H1 (cell line): ENCODE results near the gene GRID2. TPM values are rescaled to one million over a fixed set of nuclear protein-coding genes. Genes with fewer than 3 reads are reported as not detected.

Experiments used
- EZH2 ChIP-seq: fragments of 200-600 bp; sonication (generic); IDR thresholded peaks from 2 replicates; pipeline ENCODE4 v1.7.1; 2012; ENCODE audit warnings: low read depth, mild to moderate bottlenecking, moderate library complexity, low read length, inconsistent platforms; ENCODE audit not compliant: severe bottlenecking
- FOSL1 ChIP-seq: IDR thresholded peaks from 2 replicates; pipeline ENCODE4 v1.6.1; 2011; ENCODE audit warnings: mild to moderate bottlenecking, low read depth, low read length, moderate library complexity; ENCODE audit not compliant: insufficient read depth
- KDM5A ChIP-seq: fragments of 200-600 bp; IDR thresholded peaks from 2 replicates; pipeline ENCODE4 v1.7.1; 2012; ENCODE audit warnings: mild to moderate bottlenecking, low read length, inconsistent platforms, mixed read lengths
- RFX5 ChIP-seq: IDR thresholded peaks from 2 replicates; pipeline ENCODE4 v1.6.1; 2011; ENCODE audit warnings: low read depth, low read length, improper control_type of control experiment, borderline replicate concordance
- SIN3A ChIP-seq, 2 experiments: IDR thresholded peaks in 1 of 2; conservative IDR thresholded peaks in 1 of 2; 2 replicates each; pipeline ENCODE4 v1.6.1; 2011 to 2012; ENCODE audit warnings: low read length in 2 of 2, improper control_type of control experiment in 1 of 2, low read depth in 1 of 2, mild to moderate bottlenecking in 1 of 2
- SP1 ChIP-seq: IDR thresholded peaks from 2 replicates; pipeline ENCODE4 v1.6.1; 2011; ENCODE audit warnings: low read depth, low read length
- ZNF274 ChIP-seq: IDR thresholded peaks from 2 replicates; pipeline ENCODE4 v1.7.0; 2012; ENCODE audit warnings: low read length, borderline replicate concordance; ENCODE audit errors: extremely low read depth
- polyA plus RNA-seq, 7 experiments: library from polyadenylated mRNA; depleted of rRNA in 3 of 7; stranded (reverse) in 5 of 7; unstranded in 2 of 7; fragments of >200 nt in 5 of 7; fragments of 200-250 nt in 2 of 7; gene quantifications; 1 replicate in 5 of 7; 2 replicates in 1 of 7; 4 replicates in 1 of 7; pipeline versions ENCODE4 v1.2.1 to v1.2.3, GENCODE V29; 2011 to 2013; ENCODE audit warnings: missing spikeins in 2 of 7, mixed read lengths in 2 of 7
- total RNA-seq: library from RNA; stranded (reverse); fragmentation: NEBNext Ultra II Directional; extraction: Animal tissue kit (Norgen Biotek cat#: 25700); gene quantifications from 2 replicates; pipeline ENCODE4 v1.2.1, GENCODE V29; 2021
- TF ChIP-seq, protein P1 (sequence below): fragments of 300-600 bp; sonication (generic); IDR thresholded peaks from 2 replicates; pipeline ENCODE4 v1.7.1; 2012; ENCODE audit warnings: low read length, moderate library complexity, mild to moderate bottlenecking, inconsistent platforms; ENCODE audit not compliant: insufficient replicate concordance

GRID2 gene
- total and polyA plus RNA-seq, 2 of the 8 experiments (the other 6 are each of a cell fraction or from before 2014, with no cell fraction given): 31.1 to 81.9 TPM

DNA sequence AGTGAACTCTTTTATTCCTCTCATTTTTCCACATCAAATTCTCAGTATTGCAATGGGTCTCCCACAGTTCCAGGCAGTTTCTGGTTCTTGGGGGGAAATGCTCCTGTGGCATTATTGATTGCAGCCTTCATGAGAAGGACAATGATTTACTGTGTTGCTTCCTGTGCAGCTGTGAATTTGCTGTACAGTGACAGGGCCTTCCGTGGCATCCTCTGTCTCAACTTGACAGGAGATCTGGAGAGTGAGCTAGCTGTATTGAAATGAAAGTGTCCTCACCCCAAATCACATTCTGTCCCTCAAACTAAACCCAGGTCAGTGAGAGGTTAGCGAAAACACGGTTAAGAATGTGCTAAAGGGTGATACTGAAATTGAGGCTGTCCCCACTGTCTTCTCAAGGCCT is 1447.6 kb downstream of the GRID2 start (continued):
- TF ChIP-seq, protein P1, sequence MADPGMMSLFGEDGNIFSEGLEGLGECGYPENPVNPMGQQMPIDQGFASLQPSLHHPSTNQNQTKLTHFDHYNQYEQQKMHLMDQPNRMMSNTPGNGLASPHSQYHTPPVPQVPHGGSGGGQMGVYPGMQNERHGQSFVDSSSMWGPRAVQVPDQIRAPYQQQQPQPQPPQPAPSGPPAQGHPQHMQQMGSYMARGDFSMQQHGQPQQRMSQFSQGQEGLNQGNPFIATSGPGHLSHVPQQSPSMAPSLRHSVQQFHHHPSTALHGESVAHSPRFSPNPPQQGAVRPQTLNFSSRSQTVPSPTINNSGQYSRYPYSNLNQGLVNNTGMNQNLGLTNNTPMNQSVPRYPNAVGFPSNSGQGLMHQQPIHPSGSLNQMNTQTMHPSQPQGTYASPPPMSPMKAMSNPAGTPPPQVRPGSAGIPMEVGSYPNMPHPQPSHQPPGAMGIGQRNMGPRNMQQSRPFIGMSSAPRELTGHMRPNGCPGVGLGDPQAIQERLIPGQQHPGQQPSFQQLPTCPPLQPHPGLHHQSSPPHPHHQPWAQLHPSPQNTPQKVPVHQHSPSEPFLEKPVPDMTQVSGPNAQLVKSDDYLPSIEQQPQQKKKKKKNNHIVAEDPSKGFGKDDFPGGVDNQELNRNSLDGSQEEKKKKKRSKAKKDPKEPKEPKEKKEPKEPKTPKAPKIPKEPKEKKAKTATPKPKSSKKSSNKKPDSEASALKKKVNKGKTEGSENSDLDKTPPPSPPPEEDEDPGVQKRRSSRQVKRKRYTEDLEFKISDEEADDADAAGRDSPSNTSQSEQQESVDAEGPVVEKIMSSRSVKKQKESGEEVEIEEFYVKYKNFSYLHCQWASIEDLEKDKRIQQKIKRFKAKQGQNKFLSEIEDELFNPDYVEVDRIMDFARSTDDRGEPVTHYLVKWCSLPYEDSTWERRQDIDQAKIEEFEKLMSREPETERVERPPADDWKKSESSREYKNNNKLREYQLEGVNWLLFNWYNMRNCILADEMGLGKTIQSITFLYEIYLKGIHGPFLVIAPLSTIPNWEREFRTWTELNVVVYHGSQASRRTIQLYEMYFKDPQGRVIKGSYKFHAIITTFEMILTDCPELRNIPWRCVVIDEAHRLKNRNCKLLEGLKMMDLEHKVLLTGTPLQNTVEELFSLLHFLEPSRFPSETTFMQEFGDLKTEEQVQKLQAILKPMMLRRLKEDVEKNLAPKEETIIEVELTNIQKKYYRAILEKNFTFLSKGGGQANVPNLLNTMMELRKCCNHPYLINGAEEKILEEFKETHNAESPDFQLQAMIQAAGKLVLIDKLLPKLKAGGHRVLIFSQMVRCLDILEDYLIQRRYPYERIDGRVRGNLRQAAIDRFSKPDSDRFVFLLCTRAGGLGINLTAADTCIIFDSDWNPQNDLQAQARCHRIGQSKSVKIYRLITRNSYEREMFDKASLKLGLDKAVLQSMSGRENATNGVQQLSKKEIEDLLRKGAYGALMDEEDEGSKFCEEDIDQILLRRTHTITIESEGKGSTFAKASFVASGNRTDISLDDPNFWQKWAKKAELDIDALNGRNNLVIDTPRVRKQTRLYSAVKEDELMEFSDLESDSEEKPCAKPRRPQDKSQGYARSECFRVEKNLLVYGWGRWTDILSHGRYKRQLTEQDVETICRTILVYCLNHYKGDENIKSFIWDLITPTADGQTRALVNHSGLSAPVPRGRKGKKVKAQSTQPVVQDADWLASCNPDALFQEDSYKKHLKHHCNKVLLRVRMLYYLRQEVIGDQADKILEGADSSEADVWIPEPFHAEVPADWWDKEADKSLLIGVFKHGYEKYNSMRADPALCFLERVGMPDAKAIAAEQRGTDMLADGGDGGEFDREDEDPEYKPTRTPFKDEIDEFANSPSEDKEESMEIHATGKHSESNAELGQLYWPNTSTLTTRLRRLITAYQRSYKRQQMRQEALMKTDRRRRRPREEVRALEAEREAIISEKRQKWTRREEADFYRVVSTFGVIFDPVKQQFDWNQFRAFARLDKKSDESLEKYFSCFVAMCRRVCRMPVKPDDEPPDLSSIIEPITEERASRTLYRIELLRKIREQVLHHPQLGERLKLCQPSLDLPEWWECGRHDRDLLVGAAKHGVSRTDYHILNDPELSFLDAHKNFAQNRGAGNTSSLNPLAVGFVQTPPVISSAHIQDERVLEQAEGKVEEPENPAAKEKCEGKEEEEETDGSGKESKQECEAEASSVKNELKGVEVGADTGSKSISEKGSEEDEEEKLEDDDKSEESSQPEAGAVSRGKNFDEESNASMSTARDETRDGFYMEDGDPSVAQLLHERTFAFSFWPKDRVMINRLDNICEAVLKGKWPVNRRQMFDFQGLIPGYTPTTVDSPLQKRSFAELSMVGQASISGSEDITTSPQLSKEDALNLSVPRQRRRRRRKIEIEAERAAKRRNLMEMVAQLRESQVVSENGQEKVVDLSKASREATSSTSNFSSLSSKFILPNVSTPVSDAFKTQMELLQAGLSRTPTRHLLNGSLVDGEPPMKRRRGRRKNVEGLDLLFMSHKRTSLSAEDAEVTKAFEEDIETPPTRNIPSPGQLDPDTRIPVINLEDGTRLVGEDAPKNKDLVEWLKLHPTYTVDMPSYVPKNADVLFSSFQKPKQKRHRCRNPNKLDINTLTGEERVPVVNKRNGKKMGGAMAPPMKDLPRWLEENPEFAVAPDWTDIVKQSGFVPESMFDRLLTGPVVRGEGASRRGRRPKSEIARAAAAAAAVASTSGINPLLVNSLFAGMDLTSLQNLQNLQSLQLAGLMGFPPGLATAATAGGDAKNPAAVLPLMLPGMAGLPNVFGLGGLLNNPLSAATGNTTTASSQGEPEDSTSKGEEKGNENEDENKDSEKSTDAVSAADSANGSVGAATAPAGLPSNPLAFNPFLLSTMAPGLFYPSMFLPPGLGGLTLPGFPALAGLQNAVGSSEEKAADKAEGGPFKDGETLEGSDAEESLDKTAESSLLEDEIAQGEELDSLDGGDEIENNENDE: no peak
- TF ChIP-seq SP1: no peak
- TF ChIP-seq ZNF274: no peak
- TF ChIP-seq SIN3A (conservative IDR thresholded peaks at IDR 0.05 in 1 of 2, IDR thresholded peaks at IDR 0.05 in 1 of 2; ENCODE audit: low read depth in 1 of 2, low read length in 2 of 2): no peak
- TF ChIP-seq RFX5: no peak
- no peak for TF ChIP-seq KDM5A
- no peak for TF ChIP-seq EZH2
- no peak for TF ChIP-seq FOSL1
